ENCODE measurements around the gene NOXO1. TPM values are rescaled to one million over a fixed set of nuclear protein-coding genes. Genes with fewer than 3 reads are reported as not detected.

NOXO1 gene
- total and polyA plus RNA-seq, 9 of the 15 experiments (the other 6 are each of a cell fraction or from before 2014, with no cell fraction given) = not detected

DNA sequence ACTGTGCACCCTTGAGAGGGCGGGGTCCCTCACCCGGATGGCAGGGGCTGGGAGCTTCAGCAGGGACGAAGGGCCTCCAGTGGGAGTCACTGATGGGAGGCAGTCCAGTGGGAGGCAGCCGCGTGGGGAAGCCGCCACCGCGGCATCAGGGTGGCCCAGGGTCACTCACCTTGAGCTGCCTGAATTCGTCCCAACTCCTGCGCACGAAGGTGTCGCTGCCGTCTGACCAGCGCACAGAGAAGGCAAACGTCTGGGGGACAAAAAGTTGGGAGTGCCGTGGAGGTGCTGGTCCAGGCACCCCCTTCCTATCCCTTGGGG lies 540 bp downstream of the NOXO1 start:
- no peak for FAIRE-seq
- no peak for ATAC-seq
- H3K27ac ChIP-seq (ENCODE audit: extremely low read depth, low read depth, low read length) = no peak overlapping the region
- no peak overlapping the region for H2AFZ ChIP-seq (ENCODE audit: low read depth, low read length)
- in situ Hi-C loops (cut with MboI) = no loop called here
- H3K9ac ChIP-seq (ENCODE audit: insufficient read depth in 1 of 2, low read depth in 2 of 2, low read length in 2 of 2) = peak overlapping the region in 1 of 2 experiments; percentile 70; a peak in 2 of 4 replicates
- no TSS peak for BruUV-seq (replicated peaks)
- no peak overlapping the region for H3K4me3 ChIP-seq
- TF ChIP-seq, protein P1, sequence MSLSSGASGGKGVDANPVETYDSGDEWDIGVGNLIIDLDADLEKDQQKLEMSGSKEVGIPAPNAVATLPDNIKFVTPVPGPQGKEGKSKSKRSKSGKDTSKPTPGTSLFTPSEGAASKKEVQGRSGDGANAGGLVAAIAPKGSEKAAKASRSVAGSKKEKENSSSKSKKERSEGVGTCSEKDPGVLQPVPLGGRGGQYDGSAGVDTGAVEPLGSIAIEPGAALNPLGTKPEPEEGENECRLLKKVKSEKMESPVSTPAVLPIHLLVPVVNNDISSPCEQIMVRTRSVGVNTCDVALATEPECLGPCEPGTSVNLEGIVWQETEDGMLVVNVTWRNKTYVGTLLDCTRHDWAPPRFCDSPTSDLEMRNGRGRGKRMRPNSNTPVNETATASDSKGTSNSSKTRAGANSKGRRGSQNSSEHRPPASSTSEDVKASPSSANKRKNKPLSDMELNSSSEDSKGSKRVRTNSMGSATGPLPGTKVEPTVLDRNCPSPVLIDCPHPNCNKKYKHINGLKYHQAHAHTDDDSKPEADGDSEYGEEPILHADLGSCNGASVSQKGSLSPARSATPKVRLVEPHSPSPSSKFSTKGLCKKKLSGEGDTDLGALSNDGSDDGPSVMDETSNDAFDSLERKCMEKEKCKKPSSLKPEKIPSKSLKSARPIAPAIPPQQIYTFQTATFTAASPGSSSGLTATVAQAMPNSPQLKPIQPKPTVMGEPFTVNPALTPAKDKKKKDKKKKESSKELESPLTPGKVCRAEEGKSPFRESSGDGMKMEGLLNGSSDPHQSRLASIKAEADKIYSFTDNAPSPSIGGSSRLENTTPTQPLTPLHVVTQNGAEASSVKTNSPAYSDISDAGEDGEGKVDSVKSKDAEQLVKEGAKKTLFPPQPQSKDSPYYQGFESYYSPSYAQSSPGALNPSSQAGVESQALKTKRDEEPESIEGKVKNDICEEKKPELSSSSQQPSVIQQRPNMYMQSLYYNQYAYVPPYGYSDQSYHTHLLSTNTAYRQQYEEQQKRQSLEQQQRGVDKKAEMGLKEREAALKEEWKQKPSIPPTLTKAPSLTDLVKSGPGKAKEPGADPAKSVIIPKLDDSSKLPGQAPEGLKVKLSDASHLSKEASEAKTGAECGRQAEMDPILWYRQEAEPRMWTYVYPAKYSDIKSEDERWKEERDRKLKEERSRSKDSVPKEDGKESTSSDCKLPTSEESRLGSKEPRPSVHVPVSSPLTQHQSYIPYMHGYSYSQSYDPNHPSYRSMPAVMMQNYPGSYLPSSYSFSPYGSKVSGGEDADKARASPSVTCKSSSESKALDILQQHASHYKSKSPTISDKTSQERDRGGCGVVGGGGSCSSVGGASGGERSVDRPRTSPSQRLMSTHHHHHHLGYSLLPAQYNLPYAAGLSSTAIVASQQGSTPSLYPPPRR (CRISPR knock-in tag; IDR thresholded peaks at IDR 0.05; ENCODE audit: borderline replicate concordance) = no peak
- TF ChIP-seq POLR2G (IDR thresholded peaks at IDR 0.05; ENCODE audit: low read depth, low read length) = peak; percentile 62
- peak; percentile 32; the same call in 1 of the 2 replicates for TF ChIP-seq POLR2A (conservative IDR thresholded peaks at IDR 0.05)
- TF ChIP-seq, protein P2, sequence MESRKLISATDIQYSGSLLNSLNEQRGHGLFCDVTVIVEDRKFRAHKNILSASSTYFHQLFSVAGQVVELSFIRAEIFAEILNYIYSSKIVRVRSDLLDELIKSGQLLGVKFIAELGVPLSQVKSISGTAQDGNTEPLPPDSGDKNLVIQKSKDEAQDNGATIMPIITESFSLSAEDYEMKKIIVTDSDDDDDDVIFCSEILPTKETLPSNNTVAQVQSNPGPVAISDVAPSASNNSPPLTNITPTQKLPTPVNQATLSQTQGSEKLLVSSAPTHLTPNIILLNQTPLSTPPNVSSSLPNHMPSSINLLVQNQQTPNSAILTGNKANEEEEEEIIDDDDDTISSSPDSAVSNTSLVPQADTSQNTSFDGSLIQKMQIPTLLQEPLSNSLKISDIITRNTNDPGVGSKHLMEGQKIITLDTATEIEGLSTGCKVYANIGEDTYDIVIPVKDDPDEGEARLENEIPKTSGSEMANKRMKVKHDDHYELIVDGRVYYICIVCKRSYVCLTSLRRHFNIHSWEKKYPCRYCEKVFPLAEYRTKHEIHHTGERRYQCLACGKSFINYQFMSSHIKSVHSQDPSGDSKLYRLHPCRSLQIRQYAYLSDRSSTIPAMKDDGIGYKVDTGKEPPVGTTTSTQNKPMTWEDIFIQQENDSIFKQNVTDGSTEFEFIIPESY (CRISPR knock-in tag; IDR thresholded peaks at IDR 0.05) = peak; percentile 90; the same call in 1 of the 2 replicates
- POLR2A ChIA-PET = interaction anchor here (0.9 to 10.2 kb wide), 3 partner anchors 9 to 17 kb away, joined by 3 to 103 read pairs (median 16); partner anchors contain the start of genes RNF151, RPS2 and TBL3
- CTCF ChIA-PET (ENCODE audit: low intra/inter-chr PET ratio) = no interaction called here
- peaks cover 44% of the 10 kb centered on the region; the same call in 2 of the 3 replicates for H3K36me3 ChIP-seq (ENCODE audit: control insufficient read depth, insufficient read depth, low read length)
- H4K20me1 ChIP-seq (replicated peaks; ENCODE audit: control insufficient read depth, insufficient read depth, low read length) = no peaks in the 10 kb centered on the region
- H3K4me2 ChIP-seq (ENCODE audit: insufficient read depth, low read length) = no peak overlapping the region
- no peaks in the 10 kb centered on the region for H3K27me3 ChIP-seq (ENCODE audit: control insufficient read depth in 2 of 2, insufficient read depth in 2 of 2, low read length in 2 of 2)
- no peaks in the 10 kb centered on the region for H3K9me1 ChIP-seq (ENCODE audit: control insufficient read depth, insufficient read depth, low read length)
- peaks cover 6 to 84% of the 10 kb centered on the region in 2 experiments; a peak in 4 of 5 replicates for H3K4me1 ChIP-seq (replicated peaks in 1 of 2; ENCODE audit: control insufficient read depth in 2 of 2, insufficient read depth in 2 of 2, low read length in 2 of 2)
- H3K79me2 ChIP-seq (ENCODE audit: control insufficient read depth, insufficient read depth, low read length) = peaks cover 13% of the 10 kb centered on the region
- intact Hi-C loops (cut with micrococcal nuclease) = no loop called here
- no peaks in the 10 kb centered on the region for H3K9me3 ChIP-seq (replicated peaks; ENCODE audit: control insufficient read depth, insufficient read depth, low read depth, low read length)
- no peak for DNase-seq (ENCODE audit: extremely low read depth in 1 of 4, low spot score in 3 of 4)
- WGBS (ENCODE audit: insufficient coverage, low coverage, missing lambda C conversion rate) = 43% methylated on average over 16 of the region's 16 CpGs

Data from K562 (cell line).